PC-9 (cell line): ENCODE data around the gene TBC1D25.

ENCODE experiments used
- CTCF ChIP-seq: fragments of 200-600 bp; sonication (generic); conservative IDR thresholded peaks from 2 replicates; pipeline ENCODE4 v1.6.1; 2017; ENCODE audit warnings: mixed run types, antibody characterized with exemption, mild to moderate bottlenecking, moderate library complexity
- EZH2 ChIP-seq: fragments of 200-600 bp; sonication (generic); IDR thresholded peaks from 2 replicates; pipeline ENCODE4 v1.8.0; 2017; ENCODE audit warnings: antibody characterized with exemption, low read depth

GRCh38 chrX:48520976-48521352 lies 18.6 kb upstream of the TBC1D25 start:
- TF ChIP-seq CTCF (no peak), EZH2 (no peak)
